ENCODE results near the gene RGS1. TPM values are rescaled to one million over a fixed set of nuclear protein-coding genes. Genes with fewer than 3 reads are reported as not detected.
A peak's percentile ranks its signal among the peaks of the same experiment; 100 is the strongest.

Gene RGS1
- total RNA-seq, 4 donors from 2014 or later = 38.5 to 160 (median 49.8) TPM

DNA sequence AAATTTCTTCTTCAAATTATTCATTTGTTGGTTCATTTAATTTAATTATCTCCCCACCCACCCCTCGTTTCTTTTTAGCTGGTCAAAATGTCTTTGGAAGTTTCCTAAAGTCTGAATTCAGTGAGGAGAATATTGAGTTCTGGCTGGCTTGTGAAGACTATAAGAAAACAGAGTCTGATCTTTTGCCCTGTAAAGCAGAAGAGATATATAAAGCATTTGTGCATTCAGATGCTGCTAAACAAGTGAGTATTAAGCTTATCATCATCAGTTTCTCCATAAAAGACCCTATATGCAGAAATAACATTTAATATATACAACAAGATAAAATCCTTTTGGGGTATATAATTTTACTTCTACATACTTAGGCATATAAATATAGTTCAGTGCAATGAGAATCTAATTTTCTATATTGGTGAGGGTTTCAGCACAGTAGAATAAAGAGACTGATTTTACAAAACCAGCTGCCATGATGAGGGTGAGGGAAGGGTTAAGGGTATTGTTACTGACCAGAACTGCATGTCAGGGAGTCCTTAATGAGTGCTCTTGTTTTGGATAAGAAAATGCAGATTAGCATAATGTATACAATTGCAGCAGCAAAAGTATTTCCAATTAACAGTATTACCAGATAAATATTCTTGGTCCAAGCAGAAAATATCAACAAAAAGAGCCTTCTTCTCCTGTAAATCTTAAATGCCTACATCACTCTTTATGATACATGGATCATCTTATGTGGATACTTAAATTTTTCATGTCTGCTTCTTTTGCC is 2.8 kb downstream of the RGS1 start:
- WGBS, 2 donors (ENCODE audit: low coverage in 1 of 2) = 50 to 62% methylated on average over 1 of the region's 1 CpG
- in situ Hi-C loops (cut with MboI; ENCODE audit: low pct_ligation_motif_present in 1 of 4, low pct_unique_long_range_greater_than_20kb in 1 of 4, low sequenced_read_pairs in 3 of 4) = loop anchor here in 1 of 4 donors (25.0 kb wide), 1 partner anchor 234 kb away; the partner anchor contains the start of gene RGS2
- Histone ChIP-seq H3K27ac (peak overlapping the region; percentile 61 to 72 (median 63)), H3K4me1 (peaks cover 0 to 24% (median 4%) of the 10 kb centered on the region in 4 donors), H3K9me3 (no peaks in the 10 kb centered on the region), H3K27me3 (no peaks in the 10 kb centered on the region), H3K4me3 (peak overlapping the region in 3 of 4 donors; percentile 3 to 29 (median 9)), H3K36me3 (no peaks in the 10 kb centered on the region)
- TF ChIP-seq POLR2A (IDR thresholded peaks at IDR 0.05) = no peak
- no peak for TF ChIP-seq POLR2AphosphoS5 (IDR thresholded peaks at IDR 0.05)
- TF ChIP-seq, protein P1, sequence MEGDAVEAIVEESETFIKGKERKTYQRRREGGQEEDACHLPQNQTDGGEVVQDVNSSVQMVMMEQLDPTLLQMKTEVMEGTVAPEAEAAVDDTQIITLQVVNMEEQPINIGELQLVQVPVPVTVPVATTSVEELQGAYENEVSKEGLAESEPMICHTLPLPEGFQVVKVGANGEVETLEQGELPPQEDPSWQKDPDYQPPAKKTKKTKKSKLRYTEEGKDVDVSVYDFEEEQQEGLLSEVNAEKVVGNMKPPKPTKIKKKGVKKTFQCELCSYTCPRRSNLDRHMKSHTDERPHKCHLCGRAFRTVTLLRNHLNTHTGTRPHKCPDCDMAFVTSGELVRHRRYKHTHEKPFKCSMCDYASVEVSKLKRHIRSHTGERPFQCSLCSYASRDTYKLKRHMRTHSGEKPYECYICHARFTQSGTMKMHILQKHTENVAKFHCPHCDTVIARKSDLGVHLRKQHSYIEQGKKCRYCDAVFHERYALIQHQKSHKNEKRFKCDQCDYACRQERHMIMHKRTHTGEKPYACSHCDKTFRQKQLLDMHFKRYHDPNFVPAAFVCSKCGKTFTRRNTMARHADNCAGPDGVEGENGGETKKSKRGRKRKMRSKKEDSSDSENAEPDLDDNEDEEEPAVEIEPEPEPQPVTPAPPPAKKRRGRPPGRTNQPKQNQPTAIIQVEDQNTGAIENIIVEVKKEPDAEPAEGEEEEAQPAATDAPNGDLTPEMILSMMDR (IDR thresholded peaks at IDR 0.05) = no peak
- no peak for TF ChIP-seq EP300 (IDR thresholded peaks at IDR 0.05; ENCODE audit: low read depth)
- DNase-seq = no peak
- intact Hi-C loops (cut with DNase I; ENCODE audit: low total_unique reads) = no loop called here

DNA sequence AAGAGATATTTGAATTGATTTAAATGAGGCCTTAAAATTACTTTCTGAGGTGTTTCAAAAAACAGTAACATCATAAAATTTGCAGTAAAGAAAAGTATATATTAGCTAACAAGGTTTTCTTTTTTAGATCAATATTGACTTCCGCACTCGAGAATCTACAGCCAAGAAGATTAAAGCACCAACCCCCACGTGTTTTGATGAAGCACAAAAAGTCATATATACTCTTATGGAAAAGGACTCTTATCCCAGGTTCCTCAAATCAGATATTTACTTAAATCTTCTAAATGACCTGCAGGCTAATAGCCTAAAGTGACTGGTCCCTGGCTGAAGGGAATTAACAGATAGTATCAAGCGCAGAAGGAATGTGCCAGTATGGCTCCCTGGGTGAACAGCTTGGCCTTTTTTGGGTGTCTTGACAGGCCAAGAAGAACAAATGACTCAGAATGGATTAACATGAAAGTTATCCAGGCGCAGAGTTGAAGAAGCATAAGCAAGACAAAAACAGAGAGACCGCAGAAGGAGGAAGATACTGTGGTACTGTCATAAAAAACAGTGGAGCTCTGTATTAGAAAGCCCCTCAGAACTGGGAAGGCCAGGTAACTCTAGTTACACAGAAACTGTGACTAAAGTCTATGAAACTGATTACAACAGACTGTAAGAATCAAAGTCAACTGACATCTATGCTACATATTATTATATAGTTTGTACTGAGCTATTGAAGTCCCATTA is 3.6 kb downstream of the RGS1 start:
- H3K4me3 ChIP-seq = peak overlapping the region in 3 of 4 donors; percentile 3 to 29 (median 9)
- no peaks in the 10 kb centered on the region for H3K36me3 ChIP-seq
- intact Hi-C loops (cut with DNase I; ENCODE audit: low total_unique reads) = no loop called here
- in situ Hi-C loops (cut with MboI; ENCODE audit: low pct_ligation_motif_present in 1 of 4, low pct_unique_long_range_greater_than_20kb in 1 of 4, low sequenced_read_pairs in 3 of 4) = loop anchor here in 1 of 4 donors (25.0 kb wide), 1 partner anchor 233 kb away; the partner anchor contains the start of gene RGS2
- DNase-seq = no peak
- TF ChIP-seq POLR2A (IDR thresholded peaks at IDR 0.05) (peak; percentile 33), EP300 (IDR thresholded peaks at IDR 0.05; ENCODE audit: low read depth) (no peak), POLR2AphosphoS5 (IDR thresholded peaks at IDR 0.05) (peak in 1 of 3 donors; percentile 54)
- TF ChIP-seq, protein P1 (IDR thresholded peaks at IDR 0.05) = no peak
- H3K9me3 ChIP-seq = no peaks in the 10 kb centered on the region
- H3K4me1 ChIP-seq = peaks cover 0 to 16% (median 0%) of the 10 kb centered on the region in 4 donors
- H3K27ac ChIP-seq = peak overlapping the region; percentile 61 to 72 (median 63)
- no peaks in the 10 kb centered on the region for H3K27me3 ChIP-seq
- 62 to 64% methylated on average over 6 of the region's 6 CpGs for WGBS, 2 donors (ENCODE audit: low coverage in 1 of 2)

DNA sequence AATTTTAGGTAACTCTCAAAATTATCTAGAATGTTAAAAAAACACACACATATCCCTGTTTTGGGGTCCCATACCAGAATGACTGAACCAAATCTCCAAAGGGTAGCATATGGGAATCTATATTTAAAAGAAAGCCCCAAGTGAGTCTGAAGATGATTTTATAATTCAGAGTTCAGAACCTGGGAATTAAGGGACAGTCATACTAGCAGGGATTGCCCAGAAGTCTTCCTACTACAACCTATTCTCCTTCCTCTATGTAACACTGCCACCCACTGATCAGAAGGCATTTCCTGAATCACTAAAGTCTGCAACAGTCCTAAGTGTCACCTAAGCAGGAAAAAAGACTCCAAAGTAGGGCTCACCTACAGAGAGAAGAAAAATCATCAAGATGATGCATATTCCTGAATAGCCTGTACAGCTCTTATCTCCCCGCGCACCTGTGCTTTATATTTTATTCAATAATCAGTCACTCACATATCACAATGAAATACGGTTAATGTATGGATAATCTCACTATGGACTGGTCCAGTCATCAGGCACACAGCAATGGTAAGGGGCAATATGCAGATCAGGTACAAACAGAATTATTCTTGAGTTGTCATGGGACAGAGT is 4.9 kb downstream of the RGS1 start:
- Histone ChIP-seq H3K4me1 (peaks cover 0 to 8% (median 0%) of the 10 kb centered on the region in 4 donors), H3K27me3 (no peaks in the 10 kb centered on the region), H3K4me3 (peak overlapping the region in 1 of 4 donors; percentile 29), H3K9me3 (no peaks in the 10 kb centered on the region), H3K36me3 (no peaks in the 10 kb centered on the region), H3K27ac (peak overlapping the region; percentile 61 to 72 (median 63))
- intact Hi-C loops (cut with DNase I; ENCODE audit: low total_unique reads) (loop anchor here (10.0 kb wide), 1 partner anchor 96 kb away; no protein-coding TSS in a partner anchor), in situ Hi-C loops (cut with MboI; ENCODE audit: low pct_ligation_motif_present in 1 of 4, low pct_unique_long_range_greater_than_20kb in 1 of 4, low sequenced_read_pairs in 3 of 4) (loop anchor here in 1 of 4 donors (25.0 kb wide), 1 partner anchor 232 kb away; the partner anchor contains the start of gene RGS2)
- 62 to 87% methylated on average over 3 of the region's 3 CpGs for WGBS, 2 donors (ENCODE audit: low coverage in 1 of 2)
- peak; percentile 16 for DNase-seq
- TF ChIP-seq EP300 (IDR thresholded peaks at IDR 0.05; ENCODE audit: low read depth) (no peak), POLR2A (IDR thresholded peaks at IDR 0.05) (no peak), POLR2AphosphoS5 (IDR thresholded peaks at IDR 0.05) (peak in 2 of 3 donors; percentile 3 to 41)
- TF ChIP-seq, protein P1 (IDR thresholded peaks at IDR 0.05) = peak in 3 of 5 experiments; percentile 18 to 27 (median 22)

Data from transverse colon (tissue), 4 donors.